Measurements from ENCODE around the gene CPA3.

The CPA3 gene

GRCh38 chr3:148823026-148823425, 42.1 kb upstream of the CPA3 start:
- no peaks in the 10 kb centered on the region for H3K36me3 ChIP-seq
- H3K9me3 ChIP-seq (ENCODE audit: severe bottlenecking): no peaks in the 10 kb centered on the region
- no peak overlapping the region for H3K4me3 ChIP-seq (ENCODE audit: low read depth, low read length)
- H3K27me3 ChIP-seq (ENCODE audit: insufficient read depth, low read depth, severe bottlenecking): no peaks in the 10 kb centered on the region
- H3K27ac ChIP-seq: no peak overlapping the region
- TF ChIP-seq CTCF (IDR thresholded peaks at IDR 0.05; ENCODE audit: low read depth, low read length): no peak
- DNase-seq: no peak

GRCh38 chr3:148825476-148825875, 39.6 kb upstream of the CPA3 start:
- TF ChIP-seq CTCF (IDR thresholded peaks at IDR 0.05; ENCODE audit: low read depth, low read length): no peak
- Histone ChIP-seq H3K9me3 (ENCODE audit: severe bottlenecking) (no peaks in the 10 kb centered on the region), H3K4me3 (ENCODE audit: low read depth, low read length) (no peak overlapping the region), H3K27ac (no peak overlapping the region), H3K36me3 (no peaks in the 10 kb centered on the region), H3K27me3 (ENCODE audit: insufficient read depth, low read depth, severe bottlenecking) (no peaks in the 10 kb centered on the region)
- DNase-seq: no peak

- H3K9me3 ChIP-seq (ENCODE audit: severe bottlenecking): no peaks in the 10 kb centered on the region
- TF ChIP-seq CTCF (IDR thresholded peaks at IDR 0.05; ENCODE audit: low read depth, low read length): no peak
Measured at GRCh38 chr3:148827585-148827984, 37.5 kb upstream of the CPA3 start, which contains the start of gene CPB1. Gene CPB1 (plus strand): TSS chr3:148827811. CDS start chr3:148827824, 13 bp downstream.

GRCh38 chr3:148828136-148828690, 36.9 kb upstream of the CPA3 start:
- Histone ChIP-seq H3K27ac (no peak overlapping the region), H3K27me3 (ENCODE audit: insufficient read depth, low read depth, severe bottlenecking) (no peaks in the 10 kb centered on the region), H3K36me3 (no peaks in the 10 kb centered on the region), H3K9me3 (ENCODE audit: severe bottlenecking) (no peaks in the 10 kb centered on the region), H3K4me3 (ENCODE audit: low read depth, low read length) (no peak overlapping the region)
- TF ChIP-seq CTCF (IDR thresholded peaks at IDR 0.05; ENCODE audit: low read depth, low read length): no peak
- DNase-seq: no peak

More at GRCh38 chr3:148827585-148827984, 37.5 kb upstream of the CPA3 start, which contains the start of gene CPB1:
- Histone ChIP-seq H3K27me3 (ENCODE audit: insufficient read depth, low read depth, severe bottlenecking) (no peaks in the 10 kb centered on the region), H3K36me3 (no peaks in the 10 kb centered on the region), H3K4me3 (ENCODE audit: low read depth, low read length) (no peak within 1 kb of the TSS), H3K27ac (no peak within 1 kb of the TSS)
- DNase-seq: no peak

- DNase-seq: no peak
- H3K4me3 ChIP-seq (ENCODE audit: low read depth, low read length): no peak overlapping the region
- no peaks in the 10 kb centered on the region for H3K9me3 ChIP-seq (ENCODE audit: severe bottlenecking)
- H3K27ac ChIP-seq: no peak overlapping the region
- TF ChIP-seq CTCF (IDR thresholded peaks at IDR 0.05; ENCODE audit: low read depth, low read length): no peak
- H3K27me3 ChIP-seq (ENCODE audit: insufficient read depth, low read depth, severe bottlenecking): no peaks in the 10 kb centered on the region
- no peaks in the 10 kb centered on the region for H3K36me3 ChIP-seq
Measured at GRCh38 chr3:148829926-148830325, 35.2 kb upstream of the CPA3 start.

GRCh38 chr3:148833223-148833622, 31.9 kb upstream of the CPA3 start:
- no peak for TF ChIP-seq CTCF (IDR thresholded peaks at IDR 0.05; ENCODE audit: low read depth, low read length)
- no peaks in the 10 kb centered on the region for H3K27me3 ChIP-seq (ENCODE audit: insufficient read depth, low read depth, severe bottlenecking)
- H3K4me3 ChIP-seq (ENCODE audit: low read depth, low read length): no peak overlapping the region

More at GRCh38 chr3:148833223-148833622, 31.9 kb upstream of the CPA3 start:
- Histone ChIP-seq H3K36me3 (no peaks in the 10 kb centered on the region), H3K9me3 (ENCODE audit: severe bottlenecking) (no peaks in the 10 kb centered on the region), H3K27ac (no peak overlapping the region)
- DNase-seq: no peak
